T follicular helper cell (primary cell): ENCODE data around the gene VPS13D.

ENCODE experiments used
- DNase-seq: peaks from one replicate; pipeline ENCODE4 v3.0.0-alpha.2; 2020; ENCODE audit warnings: low read depth
- total RNA-seq, 2 experiments: gene quantifications; one replicate each; lab custom pipeline; 2026; lab: John Stamatoyannopoulos, UW

Gene VPS13D
- 150 to 311 reads per million in 2 experiments for total RNA-seq

GRCh38 chr1:12229835-12230548 lies at the start of gene VPS13D:
TSS of gene VPS13D (plus strand) at chr1:12230030. CDS start at chr1:12234267, 4,237 bp downstream.
- peak; percentile 74 for DNase-seq

GRCh38 chr1:12180315-12180714 lies 49.5 kb upstream of the VPS13D start:
- DNase-seq: no peak

- no peak for DNase-seq
Observed at GRCh38 chr1:12180903-12181302, 48.9 kb upstream of the VPS13D start.

DNA sequence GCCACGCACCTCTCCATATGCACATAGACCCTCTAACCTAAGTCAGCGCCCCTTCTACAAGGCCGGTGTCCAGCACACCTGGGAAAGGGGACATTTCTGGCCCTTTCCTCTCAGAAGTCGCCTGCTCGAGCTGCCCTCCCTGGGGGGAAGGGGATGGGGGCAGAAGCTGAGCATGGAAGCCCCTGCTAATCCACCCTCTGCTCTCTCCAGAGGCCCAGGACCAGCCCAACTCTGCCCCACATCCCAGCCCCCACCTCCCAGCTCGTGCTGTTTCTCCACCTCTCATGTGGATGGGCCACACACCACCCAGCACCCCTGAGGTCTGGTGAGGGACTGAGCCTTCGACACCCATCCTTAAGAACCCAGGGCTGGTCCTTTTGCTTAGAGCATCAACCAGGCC lies 48.3 kb upstream of the VPS13D start:
- DNase-seq: no peak

- DNase-seq: no peak
Observed at GRCh38 chr1:12182410-12182984, 47.3 kb upstream of the VPS13D start.

DNA sequence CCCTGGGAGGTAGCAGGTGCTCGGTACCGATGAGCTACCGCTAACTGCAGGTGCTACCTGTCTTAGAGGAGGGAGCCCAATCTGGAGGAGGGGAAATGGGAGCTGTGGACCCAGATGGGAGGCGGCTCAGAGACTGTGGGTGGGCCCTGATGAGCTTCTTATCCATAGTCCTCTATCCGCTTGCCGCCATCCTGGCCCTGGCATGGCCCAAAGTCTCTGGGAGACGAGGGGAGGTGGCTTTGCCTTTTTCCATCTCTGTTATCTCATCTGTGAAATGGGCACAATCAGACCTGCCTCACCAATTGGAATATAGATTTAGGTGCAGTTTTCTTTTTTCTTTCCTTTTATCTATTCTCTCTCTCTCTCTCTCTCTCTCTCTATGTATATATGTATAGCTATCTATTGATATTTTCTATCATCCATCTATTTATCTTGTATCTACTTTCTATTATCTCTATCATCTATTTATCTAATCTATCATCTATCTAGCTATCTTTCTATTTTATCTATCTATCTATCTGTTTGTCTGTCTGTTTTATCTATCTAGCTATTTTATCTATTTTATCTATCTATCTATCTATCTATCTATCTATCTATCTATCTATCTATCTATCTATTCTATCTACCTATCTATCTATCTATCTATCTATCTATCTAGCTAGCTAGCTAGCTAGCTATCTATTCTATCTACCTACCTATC lies 46.6 kb upstream of the VPS13D start:
- no peak for DNase-seq

DNA sequence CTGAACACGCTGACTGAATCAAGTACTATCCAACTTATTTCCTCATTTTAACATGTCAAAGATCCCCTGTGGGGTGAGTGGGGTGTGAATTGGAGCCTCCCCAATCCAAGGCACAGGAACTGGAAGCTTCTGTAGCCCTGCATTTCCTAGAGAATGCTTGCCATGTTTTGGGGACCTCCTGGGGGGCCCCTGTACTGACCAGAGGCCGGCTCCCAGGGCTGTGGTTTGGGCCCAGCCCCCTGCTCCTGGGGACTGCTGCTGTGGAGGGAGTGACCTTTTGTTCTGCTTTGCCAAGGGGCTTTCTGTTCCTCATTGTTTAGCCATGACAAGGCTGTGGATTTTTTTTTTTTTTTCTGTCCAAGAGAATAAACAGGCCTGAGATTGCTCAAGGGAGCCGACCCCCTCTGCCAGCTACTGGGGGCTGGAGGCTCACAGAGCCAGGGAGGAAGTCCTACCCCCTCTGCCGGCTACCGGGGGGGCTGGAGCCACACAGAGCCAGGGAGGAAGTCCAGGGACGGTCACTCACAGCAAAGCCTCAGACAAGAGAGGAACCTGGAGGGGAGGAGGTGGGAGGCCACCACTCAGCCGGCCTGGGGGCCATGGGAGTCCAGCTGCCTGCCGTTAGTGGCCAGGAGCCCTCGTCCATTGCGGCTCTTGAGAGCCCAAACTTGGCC lies 45.7 kb upstream of the VPS13D start:
- DNase-seq: no peak

DNA sequence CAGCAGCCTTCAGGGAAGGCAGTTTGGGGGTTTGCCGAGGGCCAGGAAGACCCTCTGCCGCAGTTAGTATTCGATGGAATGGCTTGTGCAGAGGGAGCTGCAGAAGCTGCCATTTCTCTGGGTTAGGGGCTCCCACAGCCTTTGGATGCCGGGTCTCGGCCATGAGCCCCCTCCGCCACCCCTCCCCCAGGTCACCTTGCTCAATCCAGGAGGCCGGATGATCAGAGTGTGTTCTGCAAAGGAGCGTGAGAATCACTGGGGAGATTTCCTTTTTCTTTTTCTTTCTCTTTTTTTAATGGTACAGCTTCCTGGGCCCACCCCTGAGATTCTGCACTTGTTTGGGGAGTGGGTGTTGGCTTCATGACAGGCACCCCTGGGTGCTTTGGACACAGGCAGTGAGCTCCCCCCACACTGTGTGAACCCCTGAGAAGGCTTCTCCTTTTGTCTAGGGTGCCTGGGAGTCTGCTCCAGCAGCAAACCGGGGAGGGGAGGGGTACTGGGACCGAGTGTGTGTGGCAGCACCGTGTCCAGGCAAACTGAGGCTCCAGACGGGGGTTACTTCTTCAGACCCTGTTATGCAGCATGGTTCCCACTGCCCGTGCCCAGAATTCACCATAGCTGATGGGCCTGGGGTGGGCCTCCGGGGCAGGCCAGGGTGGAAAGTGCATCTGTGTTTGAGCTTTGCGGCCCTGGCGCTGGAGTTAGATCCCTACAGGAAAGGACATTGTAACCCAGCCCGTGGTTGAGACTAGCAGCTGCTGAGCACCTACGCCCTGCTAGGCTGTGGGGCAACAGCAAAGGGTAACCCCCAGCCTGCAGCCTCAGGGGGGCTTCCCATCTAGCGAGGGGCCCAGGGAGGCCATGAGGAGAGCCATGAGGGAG lies 44.6 kb upstream of the VPS13D start:
- DNase-seq: no peak

DNA sequence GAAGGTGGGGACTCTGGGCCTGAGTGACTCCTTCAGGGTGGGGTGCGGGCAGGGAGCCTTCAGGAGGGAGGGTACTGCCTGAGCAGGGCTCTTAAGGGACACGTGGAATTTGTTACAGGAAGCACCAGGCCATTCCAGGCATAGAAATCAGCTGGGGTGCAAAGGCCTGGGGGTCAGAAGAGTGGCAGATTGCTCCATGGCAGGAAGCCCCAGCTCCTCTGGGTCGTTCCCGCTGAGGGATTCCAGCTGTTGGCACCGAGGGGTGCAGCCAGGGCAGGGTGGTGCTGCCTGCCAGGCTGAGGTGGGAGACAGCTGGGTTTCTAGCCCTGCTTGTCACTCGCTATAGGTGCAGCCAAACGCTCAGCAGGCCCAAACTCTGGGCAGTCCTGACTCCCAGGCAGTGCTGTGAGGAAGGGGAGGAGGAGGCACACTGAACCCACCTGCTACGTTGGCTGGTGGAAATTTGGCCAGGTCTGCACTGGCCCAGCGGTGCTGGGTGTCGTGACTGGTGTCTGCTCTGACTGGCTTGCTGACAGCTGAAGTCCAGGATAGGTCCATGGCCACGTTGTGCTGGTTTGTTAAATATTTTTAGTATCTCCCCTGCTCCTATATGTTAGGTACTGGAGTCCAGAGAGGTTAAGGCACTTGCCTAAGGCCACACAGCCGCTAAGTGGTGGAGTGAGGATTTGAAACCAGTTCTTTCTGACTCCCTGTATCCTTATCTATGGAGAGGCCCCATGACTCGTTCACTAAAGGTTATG lies 43.7 kb upstream of the VPS13D start:
- DNase-seq: no peak

DNA sequence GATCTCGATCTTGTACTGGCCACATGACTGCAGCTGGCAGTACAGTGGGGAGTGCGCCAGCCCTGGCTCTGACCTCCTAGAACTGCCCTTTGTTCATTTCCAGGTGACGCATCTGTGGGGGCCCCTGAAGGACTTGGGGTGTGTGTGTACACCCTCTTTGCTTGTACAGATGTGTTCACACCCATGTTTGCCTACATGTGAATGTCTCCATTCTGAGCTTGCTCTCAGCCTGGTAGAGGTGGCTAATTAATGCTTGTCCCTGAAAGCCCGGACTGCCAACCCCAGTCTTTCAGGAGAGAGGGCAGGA lies 43.2 kb upstream of the VPS13D start:
- DNase-seq: no peak

GRCh38 chr1:12188115-12188514 lies 41.7 kb upstream of the VPS13D start:
- no peak for DNase-seq

GRCh38 chr1:12188657-12189327 lies 41.0 kb upstream of the VPS13D start:
- DNase-seq: no peak

- DNase-seq: no peak
Observed at GRCh38 chr1:12189328-12189682, 40.5 kb upstream of the VPS13D start.

DNA sequence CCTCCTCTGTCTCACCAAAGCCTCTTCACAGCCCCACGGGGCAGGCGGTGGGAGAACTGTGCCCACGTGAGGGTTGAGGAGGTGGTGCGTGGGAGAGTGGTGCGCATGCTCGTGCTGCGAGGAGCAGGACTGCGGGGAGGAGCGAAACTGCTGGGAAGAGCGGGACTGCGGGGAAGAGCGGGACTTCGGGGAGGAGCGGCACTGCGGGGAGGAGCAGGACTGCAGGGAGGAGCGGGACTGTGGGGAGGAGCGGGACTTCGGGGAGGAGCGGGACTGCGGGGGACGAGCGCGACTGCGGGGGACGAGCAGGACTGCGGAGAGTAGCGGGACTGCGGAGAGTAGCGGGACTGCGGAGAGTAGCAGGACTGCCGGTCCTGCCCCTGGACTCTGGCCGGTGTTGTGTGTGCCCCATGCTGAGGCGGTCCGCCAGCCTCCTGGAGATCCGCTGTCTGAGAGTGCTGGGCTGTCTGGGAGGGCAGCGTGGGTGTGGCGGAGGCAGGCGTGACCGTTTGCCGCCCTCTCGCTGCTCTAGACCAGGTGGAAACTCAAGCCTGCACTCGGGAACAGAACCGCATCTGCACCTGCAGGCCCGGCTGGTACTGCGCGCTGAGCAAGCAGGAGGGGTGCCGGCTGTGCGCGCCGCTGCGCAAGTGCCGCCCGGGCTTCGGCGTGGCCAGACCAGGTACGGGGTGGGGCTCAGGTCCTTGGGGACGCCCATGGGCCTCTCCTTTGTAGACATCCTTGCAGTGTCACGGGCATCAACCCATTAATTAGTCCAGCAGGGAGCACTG lies 38.4 kb upstream of the VPS13D start:
- DNase-seq: no peak

GRCh38 chr1:12194666-12195216 lies 35.1 kb upstream of the VPS13D start:
- no peak for DNase-seq

DNA sequence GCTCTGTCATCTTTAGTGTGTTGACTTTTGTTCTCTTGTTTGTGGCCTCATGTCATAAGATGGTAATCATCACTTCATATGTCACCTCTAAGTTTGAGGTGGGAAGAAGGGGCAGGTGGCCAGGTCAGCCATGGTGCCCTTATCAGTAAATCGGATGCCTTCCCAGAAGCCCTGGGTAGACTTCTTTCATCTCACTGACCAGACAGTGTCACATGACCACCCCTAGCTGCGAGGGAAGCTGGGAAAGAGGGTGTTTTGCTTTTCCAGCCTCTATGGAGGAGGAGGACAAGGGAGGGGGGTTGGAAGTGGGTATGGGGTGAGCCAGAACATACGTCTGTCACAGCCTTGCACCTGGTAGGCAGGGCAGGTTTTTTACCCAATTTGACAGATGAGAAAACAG lies 34.4 kb upstream of the VPS13D start:
- no peak for DNase-seq

DNA sequence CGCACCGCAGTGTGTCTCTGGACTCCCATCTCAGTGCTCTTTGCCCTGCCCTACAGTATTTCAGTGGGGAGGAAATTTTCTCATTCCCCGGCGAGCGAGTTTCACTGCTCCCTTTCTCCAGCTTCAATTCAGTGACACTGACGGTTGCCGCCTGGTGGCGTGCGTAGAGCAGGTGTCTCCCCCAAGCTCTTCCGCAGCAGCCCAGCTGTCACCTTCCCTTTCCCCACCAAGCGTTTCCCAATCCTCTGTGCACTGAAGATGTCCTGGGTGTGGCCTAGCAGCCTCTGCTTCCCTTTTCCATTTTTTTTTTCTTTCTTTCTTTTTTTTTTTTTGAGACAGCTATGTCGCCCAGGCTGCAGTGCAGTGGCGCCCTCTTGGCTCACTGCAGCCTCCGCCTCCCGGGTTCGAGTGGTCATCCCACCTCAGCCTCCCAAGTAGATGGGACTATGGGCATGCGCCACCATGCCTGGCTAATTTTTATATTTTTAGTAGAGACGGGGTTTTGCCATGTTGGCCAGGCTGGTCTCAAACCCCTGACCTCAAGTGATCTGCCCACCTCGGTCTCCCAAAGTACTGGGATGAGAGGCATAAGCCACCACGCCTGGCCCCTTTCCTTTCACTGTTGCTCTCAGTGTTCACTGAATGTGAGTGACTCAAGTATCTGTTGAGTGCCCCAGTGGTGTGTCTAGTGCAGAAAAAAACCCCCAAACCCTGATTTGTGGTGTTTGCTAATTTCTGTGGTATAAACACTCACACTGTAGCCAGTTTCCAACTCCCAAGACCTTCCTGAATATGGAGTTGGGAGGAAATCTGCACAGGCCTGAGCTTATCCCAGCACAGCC lies 33.0 kb upstream of the VPS13D start:
- DNase-seq: no peak

GRCh38 chr1:12197483-12197880 lies 32.3 kb upstream of the VPS13D start:
- DNase-seq: no peak

GRCh38 chr1:12200208-12200607 lies 29.6 kb upstream of the VPS13D start:
- DNase-seq: no peak
